HT-29 (cell line): Measurements from ENCODE around the gene DAPK1. TPM values are rescaled to one million over a fixed set of nuclear protein-coding genes. Genes with fewer than 3 reads are reported as not detected.

Experiments used
- DNase-seq: peaks from one replicate; pipeline ENCODE4 v3.0.0-alpha.2; 2015; ENCODE audit warnings: low spot score
- total RNA-seq: library from RNA; depleted of rRNA; stranded (reverse); fragments of >200 nt; shearing (Covaris generic); gene quantifications from 2 replicates; pipeline ENCODE4 v1.2.3, GENCODE V29; 2014

Gene DAPK1
- total RNA-seq, 1 experiment from 2014 or later: 37.1 TPM

- DNase-seq: no peak
Observed at GRCh38 chr9:87641067-87641466, 143.4 kb downstream of the DAPK1 start.

GRCh38 chr9:87642330-87643106 lies 144.9 kb downstream of the DAPK1 start:
- no peak for DNase-seq

- DNase-seq: no peak
Observed at GRCh38 chr9:87643107-87643650, 145.5 kb downstream of the DAPK1 start.

- no peak for DNase-seq
Observed at GRCh38 chr9:87643778-87644570, 146.3 kb downstream of the DAPK1 start.

- DNase-seq: no peak
Observed at GRCh38 chr9:87644659-87645058, 147.0 kb downstream of the DAPK1 start.

GRCh38 chr9:87646546-87646945 lies 148.9 kb downstream of the DAPK1 start:
- no peak for DNase-seq

GRCh38 chr9:87647114-87647513 lies 149.4 kb downstream of the DAPK1 start:
- no peak for DNase-seq

- no peak for DNase-seq
Observed at GRCh38 chr9:87648606-87649005, 150.9 kb downstream of the DAPK1 start.

- no peak for DNase-seq
Observed at GRCh38 chr9:87650611-87651295, 153.1 kb downstream of the DAPK1 start.

- DNase-seq: no peak
Observed at GRCh38 chr9:87651431-87651830, 153.8 kb downstream of the DAPK1 start.

- DNase-seq: no peak
Observed at GRCh38 chr9:87653941-87654340, 156.3 kb downstream of the DAPK1 start.

- DNase-seq: no peak
Observed at GRCh38 chr9:87655731-87656130, 158.1 kb downstream of the DAPK1 start.

- no peak for DNase-seq
Observed at GRCh38 chr9:87656485-87656884, 158.8 kb downstream of the DAPK1 start.

- DNase-seq: no peak
Observed at GRCh38 chr9:87657190-87657589, 159.5 kb downstream of the DAPK1 start.

GRCh38 chr9:87657893-87658292 lies 160.2 kb downstream of the DAPK1 start:
- no peak for DNase-seq

- DNase-seq: no peak
Observed at GRCh38 chr9:87658511-87658910, 160.8 kb downstream of the DAPK1 start.

GRCh38 chr9:87659534-87660419 lies 162.1 kb downstream of the DAPK1 start:
- no peak for DNase-seq

- DNase-seq: no peak
Observed at GRCh38 chr9:87661241-87661640, 163.6 kb downstream of the DAPK1 start.

- DNase-seq: peak; percentile 77
Observed at GRCh38 chr9:87662808-87663528, 165.3 kb downstream of the DAPK1 start.

- DNase-seq: no peak
Observed at GRCh38 chr9:87663556-87663955, 165.9 kb downstream of the DAPK1 start.
